ENCODE measurements around the gene KDELR1. TPM values are rescaled to one million over a fixed set of nuclear protein-coding genes. Genes with fewer than 3 reads are reported as not detected.

The KDELR1 gene
- total RNA-seq, 1 experiment from 2014 or later, result 113 TPM

GRCh38 chr19:48362716-48363499 is 28.4 kb downstream of the KDELR1 start:
- Mint-ChIP-seq H3K27me3 (ENCODE audit: insufficient read depth, unreplicated experiment) (no peaks in the 10 kb centered on the region), H3K9me3 (ENCODE audit: unreplicated experiment) (no peaks in the 10 kb centered on the region), H3K4me1 (ENCODE audit: insufficient read depth, unreplicated experiment) (no peaks in the 10 kb centered on the region), H3K27ac (ENCODE audit: low read depth, unreplicated experiment) (peak overlapping the region; percentile 88), H3K4me3 (ENCODE audit: unreplicated experiment) (peak overlapping the region; percentile 79), H3K36me3 (ENCODE audit: insufficient read depth, unreplicated experiment) (peaks cover 6% of the 10 kb centered on the region)
- no TSS peak for BruUV-seq (replicated peaks)
- intact Hi-C loops (cut with micrococcal nuclease), result no loop called here
- ChIA-PET POLR2A (interaction anchor here (0.6 to 2.9 kb wide), 18 partner anchors 9 to 643 kb away, joined by 3 to 43 read pairs (median 6); partner anchors contain the start of genes GRWD1, KDELR1, RPL18 and SPHK2), CTCF (interaction anchor here (0.6 to 1.0 kb wide), 2 partner anchors 91 to 226 kb away, joined by 3 read pairs; no protein-coding TSS in a partner anchor)
- TF ChIP-seq CTCF (IDR thresholded peaks at IDR 0.05; ENCODE audit: unreplicated experiment), result no peak
- peak; percentile 98 for DNase-seq (ENCODE audit: unreplicated experiment)

- no peak overlapping the region for H3K27ac Mint-ChIP-seq (ENCODE audit: low read depth, unreplicated experiment)
- no peak overlapping the region for H3K4me3 Mint-ChIP-seq (ENCODE audit: unreplicated experiment)
- no peaks in the 10 kb centered on the region for H3K4me1 Mint-ChIP-seq (ENCODE audit: insufficient read depth, unreplicated experiment)
- no peak for DNase-seq (ENCODE audit: unreplicated experiment)
- H3K9me3 Mint-ChIP-seq (ENCODE audit: unreplicated experiment), result no peaks in the 10 kb centered on the region
- ChIA-PET POLR2A (interaction anchor here (2.2 kb wide), 1 partner anchor 21 kb away, joined by 11 read pairs; no protein-coding TSS in a partner anchor), CTCF (no interaction called here)
- H3K27me3 Mint-ChIP-seq (ENCODE audit: insufficient read depth, unreplicated experiment), result no peaks in the 10 kb centered on the region
- TSS peak; percentile 45 for BruUV-seq (replicated peaks)
- TF ChIP-seq CTCF (IDR thresholded peaks at IDR 0.05; ENCODE audit: unreplicated experiment), result no peak
- intact Hi-C loops (cut with micrococcal nuclease), result no loop called here
- H3K36me3 Mint-ChIP-seq (ENCODE audit: insufficient read depth, unreplicated experiment), result peaks cover 14% of the 10 kb centered on the region
Measured at GRCh38 chr19:48361912-48362311, 29.4 kb downstream of the KDELR1 start.

GRCh38 chr19:48359123-48359522 is 32.2 kb downstream of the KDELR1 start:
- Mint-ChIP-seq H3K27me3 (ENCODE audit: insufficient read depth, unreplicated experiment) (no peaks in the 10 kb centered on the region), H3K27ac (ENCODE audit: low read depth, unreplicated experiment) (no peak overlapping the region), H3K4me1 (ENCODE audit: insufficient read depth, unreplicated experiment) (no peaks in the 10 kb centered on the region), H3K36me3 (ENCODE audit: insufficient read depth, unreplicated experiment) (peaks cover 20% of the 10 kb centered on the region), H3K4me3 (ENCODE audit: unreplicated experiment) (no peak overlapping the region), H3K9me3 (ENCODE audit: unreplicated experiment) (no peaks in the 10 kb centered on the region)
- no TSS peak for BruUV-seq (replicated peaks)
- CTCF ChIA-PET, result interaction anchor here (0.7 kb wide), 1 partner anchor 247 kb away, joined by 3 read pairs; the partner anchor contains the start of gene SPACA4
- DNase-seq (ENCODE audit: unreplicated experiment), result no peak
- intact Hi-C loops (cut with micrococcal nuclease), result no loop called here
- POLR2A ChIA-PET, result no interaction called here
- no peak for TF ChIP-seq CTCF (IDR thresholded peaks at IDR 0.05; ENCODE audit: unreplicated experiment)

- ChIA-PET POLR2A (interaction anchor here (2.4 kb wide), 1 partner anchor 8 kb away, joined by 10 read pairs; the partner anchor contains the start of genes SYNGR4 and TMEM143), CTCF (interaction anchor here (0.6 to 1.0 kb wide), 2 partner anchors 134 to 355 kb away, joined by 3 to 4 read pairs; no protein-coding TSS in a partner anchor)
- H3K27me3 Mint-ChIP-seq (ENCODE audit: insufficient read depth, unreplicated experiment), result no peaks in the 10 kb centered on the region
- H3K4me1 Mint-ChIP-seq (ENCODE audit: insufficient read depth, unreplicated experiment), result no peaks in the 10 kb centered on the region
- no TSS peak for BruUV-seq (replicated peaks)
- no peaks in the 10 kb centered on the region for H3K9me3 Mint-ChIP-seq (ENCODE audit: unreplicated experiment)
- DNase-seq (ENCODE audit: unreplicated experiment), result no peak
- H3K36me3 Mint-ChIP-seq (ENCODE audit: insufficient read depth, unreplicated experiment), result peaks cover 14% of the 10 kb centered on the region
- H3K27ac Mint-ChIP-seq (ENCODE audit: low read depth, unreplicated experiment), result no peak overlapping the region
- H3K4me3 Mint-ChIP-seq (ENCODE audit: unreplicated experiment), result no peak overlapping the region
- intact Hi-C loops (cut with micrococcal nuclease), result no loop called here
- TF ChIP-seq CTCF (IDR thresholded peaks at IDR 0.05; ENCODE audit: unreplicated experiment), result no peak
Measured at GRCh38 chr19:48355365-48355954, 35.9 kb downstream of the KDELR1 start.

Measured in MCF 10A (cell line).